Nephron progenitor cell (in vitro differentiated cells): ENCODE results near the gene LEUTX.

Experiments
- DNase-seq: peaks from one replicate; pipeline ENCODE4 v3.0.0; 2021
- H3K27ac Mint-ChIP-seq: 2 replicates; pipeline ENCODE4 v1.8.0; 2021; ENCODE audit warnings: mild to moderate bottlenecking, moderate library complexity, mixed read lengths
- H3K27me3 Mint-ChIP-seq: 2 replicates; pipeline ENCODE4 v1.8.0; 2021; ENCODE audit warnings: mild to moderate bottlenecking, low read depth, mixed read lengths; ENCODE audit not compliant: poor library complexity
- H3K36me3 Mint-ChIP-seq: 2 replicates; pipeline ENCODE4 v1.8.0; 2021; ENCODE audit warnings: low read depth, mixed read lengths
- H3K4me1 Mint-ChIP-seq: 2 replicates; pipeline ENCODE4 v1.8.0; 2021; ENCODE audit warnings: mixed read lengths
- H3K4me3 Mint-ChIP-seq: 2 replicates; pipeline ENCODE4 v1.8.0; 2021; ENCODE audit warnings: mild to moderate bottlenecking, moderate library complexity, mixed read lengths
- H3K9me3 Mint-ChIP-seq: 2 replicates; pipeline ENCODE4 v1.8.0; 2021; ENCODE audit warnings: mild to moderate bottlenecking, moderate library complexity, mixed read lengths
- TF ChIP-seq, protein P1 (sequence below): fragments of 200-600 bp; sonication (generic); IDR thresholded peaks from 2 replicates; pipeline ENCODE4 v1.5.0; 2021; ENCODE audit warnings: antibody characterized with exemption

LEUTX gene

DNA sequence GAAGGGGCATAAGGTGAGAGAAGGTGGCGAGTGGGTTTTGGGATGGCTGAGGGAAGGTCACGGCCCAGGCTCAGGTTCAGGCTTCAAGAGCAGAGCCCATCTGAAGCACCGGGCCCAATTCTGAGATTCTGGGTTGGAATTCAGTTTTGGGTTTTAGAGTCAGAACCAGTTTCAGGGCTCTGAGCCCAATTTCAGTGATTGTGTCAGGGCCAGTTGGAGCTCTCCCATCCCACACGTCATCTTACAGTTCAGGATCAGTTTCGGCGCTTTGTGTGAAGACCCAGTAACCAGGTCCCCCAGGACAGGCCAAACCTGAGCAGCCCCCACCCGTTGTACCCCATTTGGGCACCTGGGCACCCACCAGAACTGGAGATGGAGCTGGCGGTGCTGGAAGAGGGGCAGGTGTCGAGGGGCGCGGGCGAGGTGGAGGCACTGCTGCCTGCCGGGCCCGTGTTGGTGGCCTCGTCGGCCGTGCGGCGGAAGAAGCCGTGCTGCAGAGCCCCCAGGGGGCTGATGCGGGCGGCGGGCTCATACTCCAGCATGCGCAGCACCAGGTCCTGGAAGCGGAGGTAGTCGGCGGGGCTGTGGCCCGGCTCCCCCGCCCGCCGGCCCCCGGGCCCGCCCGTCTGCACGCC is 47.8 kb downstream of the LEUTX start:
- DNase-seq, result no peak
- Mint-ChIP-seq H3K27me3 (no peaks in the 10 kb centered on the region), H3K4me1 (peaks cover 15% of the 10 kb centered on the region), H3K27ac (peak overlapping the region; percentile 18), H3K4me3 (no peak overlapping the region), H3K9me3 (no peaks in the 10 kb centered on the region), H3K36me3 (peaks cover 39% of the 10 kb centered on the region)
- TF ChIP-seq, protein P1, sequence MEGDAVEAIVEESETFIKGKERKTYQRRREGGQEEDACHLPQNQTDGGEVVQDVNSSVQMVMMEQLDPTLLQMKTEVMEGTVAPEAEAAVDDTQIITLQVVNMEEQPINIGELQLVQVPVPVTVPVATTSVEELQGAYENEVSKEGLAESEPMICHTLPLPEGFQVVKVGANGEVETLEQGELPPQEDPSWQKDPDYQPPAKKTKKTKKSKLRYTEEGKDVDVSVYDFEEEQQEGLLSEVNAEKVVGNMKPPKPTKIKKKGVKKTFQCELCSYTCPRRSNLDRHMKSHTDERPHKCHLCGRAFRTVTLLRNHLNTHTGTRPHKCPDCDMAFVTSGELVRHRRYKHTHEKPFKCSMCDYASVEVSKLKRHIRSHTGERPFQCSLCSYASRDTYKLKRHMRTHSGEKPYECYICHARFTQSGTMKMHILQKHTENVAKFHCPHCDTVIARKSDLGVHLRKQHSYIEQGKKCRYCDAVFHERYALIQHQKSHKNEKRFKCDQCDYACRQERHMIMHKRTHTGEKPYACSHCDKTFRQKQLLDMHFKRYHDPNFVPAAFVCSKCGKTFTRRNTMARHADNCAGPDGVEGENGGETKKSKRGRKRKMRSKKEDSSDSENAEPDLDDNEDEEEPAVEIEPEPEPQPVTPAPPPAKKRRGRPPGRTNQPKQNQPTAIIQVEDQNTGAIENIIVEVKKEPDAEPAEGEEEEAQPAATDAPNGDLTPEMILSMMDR, result no peak

DNA sequence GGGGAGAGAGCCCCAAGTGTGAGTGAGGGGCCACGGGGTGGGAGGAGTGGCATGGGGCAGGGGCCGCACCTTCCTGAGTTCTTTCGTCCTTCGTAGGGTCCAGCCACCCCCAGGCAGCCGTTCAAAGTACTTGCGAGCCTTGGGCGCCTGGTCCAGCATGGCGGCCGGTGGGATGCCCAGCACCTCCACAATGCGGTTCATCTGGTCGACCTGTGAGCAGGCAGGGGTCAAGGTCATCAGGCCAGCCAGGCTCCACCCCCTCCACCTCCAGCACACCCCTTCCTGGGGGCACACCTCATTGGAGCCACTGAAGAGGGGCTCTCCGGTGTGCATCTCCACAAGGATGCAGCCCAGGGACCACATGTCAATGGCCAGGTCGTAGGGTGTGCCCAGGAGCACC is 48.6 kb downstream of the LEUTX start:
- H3K36me3 Mint-ChIP-seq, result peaks cover 44% of the 10 kb centered on the region
- no peak overlapping the region for H3K4me3 Mint-ChIP-seq
- no peaks in the 10 kb centered on the region for H3K27me3 Mint-ChIP-seq
- DNase-seq, result no peak
- TF ChIP-seq, protein P1, result no peak
- H3K27ac Mint-ChIP-seq, result no peak overlapping the region
- H3K4me1 Mint-ChIP-seq, result peaks cover 23% of the 10 kb centered on the region
- no peaks in the 10 kb centered on the region for H3K9me3 Mint-ChIP-seq

DNA sequence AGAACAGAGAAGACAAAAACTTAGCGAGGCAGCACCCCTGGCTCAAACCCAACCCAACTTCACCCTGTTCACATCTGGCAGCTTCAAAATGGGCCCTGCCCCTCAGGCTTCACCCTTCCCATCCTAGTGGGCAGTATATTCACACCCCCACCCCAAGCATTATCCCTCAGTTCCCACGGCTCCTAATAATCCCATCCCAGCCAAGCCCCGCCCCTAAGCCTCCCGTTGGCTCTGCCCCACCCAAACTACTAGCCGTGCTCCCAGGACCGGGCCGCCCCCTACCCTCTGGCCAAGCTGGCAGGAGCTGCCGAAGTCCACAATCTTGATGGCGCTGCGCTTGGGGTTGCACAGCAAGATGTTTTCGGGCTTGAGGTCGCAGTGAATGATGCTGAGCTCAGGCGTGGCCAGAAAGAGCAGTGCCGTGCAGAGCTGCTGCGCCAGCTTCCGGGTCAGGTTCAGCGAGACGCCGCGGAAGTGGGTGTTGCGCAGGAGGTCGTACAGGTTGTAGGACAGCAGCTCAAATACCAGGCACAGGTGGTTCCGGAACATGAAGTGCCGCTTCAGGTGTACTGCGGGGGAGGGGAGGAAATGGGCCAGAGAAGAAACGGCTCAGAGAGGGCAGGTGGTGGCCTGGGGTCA is 49.5 kb downstream of the LEUTX start:
- Mint-ChIP-seq H3K36me3 (peaks cover 52% of the 10 kb centered on the region), H3K9me3 (no peaks in the 10 kb centered on the region), H3K27me3 (no peaks in the 10 kb centered on the region), H3K4me1 (peaks cover 32% of the 10 kb centered on the region), H3K27ac (peak overlapping the region; percentile 53), H3K4me3 (no peak overlapping the region)
- no peak for DNase-seq
- TF ChIP-seq, protein P1, result no peak

DNA sequence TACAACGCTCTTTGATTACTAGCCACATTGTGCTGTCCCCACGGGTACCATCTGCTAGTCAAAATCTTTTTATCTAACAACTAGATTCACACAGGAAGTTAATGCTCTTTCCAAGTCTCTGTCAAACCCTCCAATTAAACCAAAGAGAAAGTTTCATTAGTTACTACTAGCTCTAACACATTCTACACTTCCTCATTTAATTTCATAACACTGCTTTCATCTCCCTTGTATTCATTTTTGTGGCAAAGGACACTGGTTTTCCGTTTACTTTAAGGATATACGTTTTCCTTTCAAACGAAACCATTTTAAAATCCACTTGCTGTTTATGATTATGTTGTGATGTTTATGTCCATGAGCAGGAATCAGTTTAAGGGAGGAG is 50.0 kb downstream of the LEUTX start:
- H3K4me3 Mint-ChIP-seq, result no peak overlapping the region
- H3K4me1 Mint-ChIP-seq, result peaks cover 32% of the 10 kb centered on the region
- TF ChIP-seq, protein P1, result no peak
- no peak overlapping the region for H3K27ac Mint-ChIP-seq
- no peak for DNase-seq
- peaks cover 52% of the 10 kb centered on the region for H3K36me3 Mint-ChIP-seq
- no peaks in the 10 kb centered on the region for H3K27me3 Mint-ChIP-seq
- H3K9me3 Mint-ChIP-seq, result no peaks in the 10 kb centered on the region

DNA sequence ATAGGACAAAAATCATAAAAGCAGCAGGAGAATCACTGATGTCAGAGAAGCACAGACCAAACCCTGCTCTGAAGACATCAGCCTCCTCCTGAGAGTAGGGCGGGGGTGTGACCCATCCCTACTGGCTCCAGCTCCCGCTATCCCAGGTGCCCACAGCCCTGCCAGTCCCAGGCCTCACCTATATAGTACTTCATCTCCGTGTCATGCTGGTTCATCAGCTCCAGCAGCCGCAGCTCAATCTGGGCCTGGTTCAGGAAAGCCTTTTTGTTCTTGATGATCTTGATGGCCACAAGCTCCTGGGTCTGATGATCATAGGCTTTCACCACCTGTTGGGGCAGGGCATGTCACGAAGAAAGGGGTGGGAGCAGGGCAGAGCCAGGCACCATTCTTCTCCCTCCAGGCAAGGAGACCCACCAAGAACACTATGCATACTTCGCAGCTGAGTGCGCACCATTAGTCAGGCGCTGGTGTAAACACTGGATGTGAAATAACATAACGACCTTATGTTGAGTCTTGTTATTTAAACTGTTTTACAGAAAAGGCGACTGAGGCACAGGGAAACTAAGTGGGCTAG is 51.1 kb downstream of the LEUTX start:
- Mint-ChIP-seq H3K27ac (no peak overlapping the region), H3K9me3 (no peaks in the 10 kb centered on the region), H3K36me3 (peaks cover 57% of the 10 kb centered on the region), H3K4me3 (no peak overlapping the region), H3K4me1 (peaks cover 41% of the 10 kb centered on the region), H3K27me3 (no peaks in the 10 kb centered on the region)
- DNase-seq, result no peak
- TF ChIP-seq, protein P1, result no peak

DNA sequence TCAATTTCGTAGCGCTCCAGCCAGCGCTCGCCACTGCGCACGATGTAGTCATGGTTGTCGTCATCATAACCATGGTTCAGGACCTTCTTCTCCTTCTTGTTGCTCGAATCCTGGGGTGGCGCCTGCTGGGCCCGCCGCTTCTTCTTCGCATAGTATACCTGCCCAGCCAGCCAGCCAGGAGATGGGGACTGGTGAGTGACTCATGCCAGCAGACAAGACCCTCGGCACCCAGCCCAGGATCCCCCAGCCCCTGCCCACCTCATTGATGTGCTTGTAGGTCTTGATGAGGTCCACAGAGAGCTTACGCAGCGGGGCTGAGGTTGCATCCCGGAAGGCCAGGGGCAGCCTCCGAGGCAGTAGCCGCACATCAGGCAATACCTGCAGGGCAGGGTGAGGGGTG is 51.8 kb downstream of the LEUTX start:
- TF ChIP-seq, protein P1, result no peak
- H3K9me3 Mint-ChIP-seq, result no peaks in the 10 kb centered on the region
- DNase-seq, result no peak
- peaks cover 57% of the 10 kb centered on the region for H3K36me3 Mint-ChIP-seq
- no peaks in the 10 kb centered on the region for H3K27me3 Mint-ChIP-seq
- peaks cover 41% of the 10 kb centered on the region for H3K4me1 Mint-ChIP-seq
- no peak overlapping the region for H3K4me3 Mint-ChIP-seq
- H3K27ac Mint-ChIP-seq, result no peak overlapping the region
